ENCODE data around the gene TEX48.

Gene TEX48

DNA sequence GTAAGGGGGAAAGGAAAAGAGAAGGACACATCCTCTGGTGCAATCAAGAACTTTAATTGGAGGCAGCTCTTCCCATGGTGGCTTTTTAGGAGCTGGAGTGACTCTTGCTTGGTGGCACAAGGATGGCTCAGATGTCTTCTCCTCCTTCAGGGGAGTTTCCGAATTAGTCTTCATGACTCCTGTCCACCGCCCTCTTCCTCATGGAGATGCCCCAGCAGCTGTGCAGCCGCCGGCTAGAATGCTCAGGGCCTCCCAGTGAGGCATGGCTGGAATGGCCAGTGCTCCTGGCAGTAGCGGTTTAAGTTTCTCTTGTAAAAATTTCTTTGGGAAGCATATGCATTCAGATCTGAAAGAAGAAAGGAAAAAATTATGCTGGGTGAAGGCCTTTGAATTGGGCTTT is 15.6 kb downstream of the TEX48 start:
- Mint-ChIP-seq H3K27ac (no peak overlapping the region), H3K27me3 (no peaks in the 10 kb centered on the region), H3K36me3 (ENCODE audit: low read depth) (no peaks in the 10 kb centered on the region), H3K9me3 (no peaks in the 10 kb centered on the region), H3K4me3 (no peak overlapping the region), H3K4me1 (ENCODE audit: low read depth) (peaks cover 12% of the 10 kb centered on the region)

DNA sequence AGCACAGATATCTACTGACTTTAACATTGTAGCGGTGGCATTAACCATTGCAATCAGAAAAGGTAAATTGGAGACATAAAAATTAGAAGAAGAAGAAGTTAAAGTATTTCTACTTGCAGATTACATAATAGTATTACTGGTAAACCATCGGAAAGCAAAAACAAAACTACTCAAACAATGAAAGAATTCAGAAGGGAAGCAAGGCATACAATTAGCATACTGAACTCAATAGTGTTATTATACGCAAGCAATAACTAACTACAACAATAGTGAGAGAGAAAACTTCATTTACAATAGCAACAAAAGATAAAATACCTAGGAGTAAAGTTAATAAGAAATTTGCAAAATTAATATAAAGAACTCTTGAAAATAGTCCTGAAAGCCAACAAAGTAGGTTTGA is 17.8 kb downstream of the TEX48 start:
- H3K4me1 Mint-ChIP-seq (ENCODE audit: low read depth): peaks cover 12% of the 10 kb centered on the region
- no peak overlapping the region for H3K27ac Mint-ChIP-seq
- H3K4me3 Mint-ChIP-seq: no peak overlapping the region
- H3K9me3 Mint-ChIP-seq: no peaks in the 10 kb centered on the region
- no peaks in the 10 kb centered on the region for H3K36me3 Mint-ChIP-seq (ENCODE audit: low read depth)
- no peaks in the 10 kb centered on the region for H3K27me3 Mint-ChIP-seq

DNA sequence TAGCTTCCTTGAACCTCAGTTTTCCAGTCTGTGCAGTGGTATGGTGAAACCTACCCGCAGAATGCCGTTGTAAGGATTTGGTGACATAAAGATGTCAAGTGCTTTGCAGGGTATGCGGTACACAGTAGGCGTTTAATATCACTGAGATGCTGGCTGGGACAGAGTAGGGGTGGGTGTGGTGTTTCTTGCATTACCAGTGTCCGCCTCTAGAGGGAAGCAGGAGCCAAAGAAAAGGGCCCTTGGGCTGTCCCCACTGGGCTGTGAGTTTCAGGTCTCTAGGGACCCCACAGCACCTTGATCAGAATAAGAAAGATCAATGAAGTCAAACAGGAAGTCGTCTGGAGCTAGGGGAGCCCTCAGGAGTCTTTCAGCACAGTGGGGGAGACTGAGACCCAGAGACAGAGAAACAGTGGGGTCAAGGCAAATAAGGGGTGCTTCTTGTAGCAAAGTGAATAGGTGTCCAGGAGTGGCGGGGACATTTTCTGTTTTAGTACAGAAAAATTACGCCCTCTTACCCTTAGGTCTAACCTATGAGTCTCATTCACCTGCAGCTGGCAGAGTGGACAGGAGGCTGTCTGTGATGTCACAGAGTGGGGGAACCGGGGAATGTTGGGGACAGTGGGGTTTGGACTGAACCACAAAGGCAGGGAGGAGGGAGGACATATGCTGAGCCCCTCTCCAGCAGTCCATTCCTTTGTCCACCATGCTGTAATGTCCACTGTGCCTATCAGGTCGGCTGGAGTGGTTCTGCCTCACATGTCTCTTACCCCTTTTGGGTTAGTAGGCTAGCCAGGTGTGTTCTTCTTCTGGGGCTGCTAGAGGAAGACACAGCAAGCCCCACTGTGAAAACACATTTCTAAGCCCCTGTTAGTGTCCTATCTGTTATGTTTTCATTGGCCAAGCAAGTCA is 19.7 kb downstream of the TEX48 start:
- H3K4me1 Mint-ChIP-seq (ENCODE audit: low read depth): peaks cover 10% of the 10 kb centered on the region
- peak overlapping the region; percentile 28 for H3K27ac Mint-ChIP-seq
- H3K27me3 Mint-ChIP-seq: no peaks in the 10 kb centered on the region
- H3K4me3 Mint-ChIP-seq: no peak overlapping the region
- H3K9me3 Mint-ChIP-seq: no peaks in the 10 kb centered on the region
- no peaks in the 10 kb centered on the region for H3K36me3 Mint-ChIP-seq (ENCODE audit: low read depth)

DNA sequence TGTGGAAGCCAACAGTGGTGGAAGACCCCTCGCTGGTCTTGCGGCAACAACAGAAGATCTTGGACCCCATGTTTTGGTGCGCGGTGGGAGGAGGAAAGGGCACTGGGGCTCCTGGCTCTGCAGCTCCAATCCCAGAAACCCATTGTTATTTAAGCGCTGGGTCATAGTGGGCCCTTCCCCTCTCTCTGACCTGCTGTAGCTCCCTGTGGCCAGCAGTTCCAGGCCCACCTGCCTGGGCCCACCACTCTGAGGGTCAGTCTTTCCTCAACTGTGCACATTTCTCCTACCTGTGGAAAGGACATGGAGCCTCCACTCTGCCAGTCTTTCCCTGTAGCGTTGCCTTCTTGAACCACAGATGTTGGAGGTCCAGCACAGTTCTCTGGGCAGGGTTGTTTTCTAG is 24.3 kb downstream of the TEX48 start, which contains the start of gene TEX53:
Gene TEX53 (minus strand): TSS at position 101 of the 400 bp plus-strand sequence. CDS start 31 bp downstream, at position 70.
- Mint-ChIP-seq H3K4me3 (no peak within 1 kb of the TSS), H3K9me3 (no peaks in the 10 kb centered on the region), H3K4me1 (ENCODE audit: low read depth) (peaks cover 13% of the 10 kb centered on the region), H3K27ac (no peak within 1 kb of the TSS), H3K27me3 (no peaks in the 10 kb centered on the region), H3K36me3 (ENCODE audit: low read depth) (no peaks in the 10 kb centered on the region)

DNA sequence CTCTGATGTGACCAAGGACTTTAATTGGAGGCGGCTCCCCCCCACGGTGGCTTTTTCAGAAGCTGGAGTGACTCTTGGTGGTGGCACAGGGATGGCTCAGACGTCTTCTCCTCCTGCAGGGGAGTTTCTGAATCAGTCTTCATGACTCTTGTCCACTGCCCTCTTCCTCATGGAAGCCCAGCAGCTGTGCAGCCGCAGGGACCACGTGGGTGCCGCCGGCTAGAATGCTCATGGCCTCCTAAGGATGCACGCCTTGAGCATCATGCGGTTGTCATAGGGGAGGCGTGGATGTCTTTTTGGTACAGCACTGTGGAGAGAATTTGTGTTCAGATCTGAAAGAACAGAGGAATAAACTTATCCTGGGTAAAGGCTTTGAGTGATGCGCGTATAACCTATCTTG is 25.7 kb downstream of the TEX48 start:
- H3K27me3 Mint-ChIP-seq: no peaks in the 10 kb centered on the region
- H3K36me3 Mint-ChIP-seq (ENCODE audit: low read depth): peaks cover 9% of the 10 kb centered on the region
- H3K27ac Mint-ChIP-seq: no peak overlapping the region
- peaks cover 24% of the 10 kb centered on the region for H3K4me1 Mint-ChIP-seq (ENCODE audit: low read depth)
- H3K4me3 Mint-ChIP-seq: no peak overlapping the region
- no peaks in the 10 kb centered on the region for H3K9me3 Mint-ChIP-seq

DNA sequence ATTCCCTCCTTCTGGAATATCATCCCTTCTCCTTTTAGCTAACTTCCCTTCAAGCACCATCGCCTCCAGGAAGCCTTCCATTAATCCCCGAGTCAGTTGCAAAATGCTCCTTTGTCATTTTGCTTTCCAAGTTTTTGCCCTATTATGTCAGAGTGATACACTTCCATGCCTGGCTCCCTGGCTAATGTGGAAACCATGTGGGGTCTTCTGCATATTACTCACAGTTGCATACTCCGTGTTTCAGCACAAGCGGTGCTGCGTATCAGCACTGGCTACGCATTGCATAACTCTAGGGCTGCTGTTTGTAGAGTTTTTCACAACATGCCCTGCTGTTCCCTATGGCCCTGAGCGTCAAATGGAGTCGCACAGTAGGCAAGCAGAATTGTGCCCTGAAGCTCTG is 26.3 kb downstream of the TEX48 start:
- peaks cover 28% of the 10 kb centered on the region for H3K4me1 Mint-ChIP-seq (ENCODE audit: low read depth)
- no peak overlapping the region for H3K4me3 Mint-ChIP-seq
- H3K9me3 Mint-ChIP-seq: no peaks in the 10 kb centered on the region
- no peak overlapping the region for H3K27ac Mint-ChIP-seq
- peaks cover 11% of the 10 kb centered on the region for H3K36me3 Mint-ChIP-seq (ENCODE audit: low read depth)
- no peaks in the 10 kb centered on the region for H3K27me3 Mint-ChIP-seq

DNA sequence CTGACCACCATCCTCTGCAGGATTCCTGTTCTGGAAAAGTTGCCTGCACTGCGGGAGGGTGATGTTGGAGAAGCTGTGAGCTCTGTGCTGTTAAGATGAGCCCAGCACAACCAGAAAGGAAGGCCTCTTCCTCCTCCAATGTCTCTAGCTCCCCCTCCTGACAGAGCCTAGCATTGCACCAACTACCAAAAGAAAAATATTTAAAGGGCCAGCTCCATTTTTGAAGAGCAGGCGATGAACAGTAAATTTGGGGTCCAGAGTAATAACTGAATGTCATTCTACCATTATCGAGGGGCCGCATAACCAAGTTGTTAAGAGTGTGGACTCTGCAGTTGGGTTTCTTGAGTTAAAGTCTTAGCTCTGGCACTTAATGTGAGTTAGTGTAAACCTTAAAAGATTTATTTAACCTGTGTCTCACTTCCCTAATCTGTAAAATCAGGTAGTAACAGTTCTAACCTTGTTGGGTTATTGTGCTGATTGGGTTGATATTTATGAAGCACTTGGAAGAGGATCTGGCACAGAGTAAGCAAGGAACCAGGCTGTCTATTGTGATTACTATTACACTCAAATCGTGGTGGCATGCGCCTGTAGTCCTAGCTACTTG is 28.3 kb downstream of the TEX48 start:
- H3K27ac Mint-ChIP-seq: no peak overlapping the region
- H3K9me3 Mint-ChIP-seq: no peaks in the 10 kb centered on the region
- H3K36me3 Mint-ChIP-seq (ENCODE audit: low read depth): peaks cover 19% of the 10 kb centered on the region
- no peaks in the 10 kb centered on the region for H3K27me3 Mint-ChIP-seq
- H3K4me3 Mint-ChIP-seq: no peak overlapping the region
- H3K4me1 Mint-ChIP-seq (ENCODE audit: low read depth): peaks cover 35% of the 10 kb centered on the region

DNA sequence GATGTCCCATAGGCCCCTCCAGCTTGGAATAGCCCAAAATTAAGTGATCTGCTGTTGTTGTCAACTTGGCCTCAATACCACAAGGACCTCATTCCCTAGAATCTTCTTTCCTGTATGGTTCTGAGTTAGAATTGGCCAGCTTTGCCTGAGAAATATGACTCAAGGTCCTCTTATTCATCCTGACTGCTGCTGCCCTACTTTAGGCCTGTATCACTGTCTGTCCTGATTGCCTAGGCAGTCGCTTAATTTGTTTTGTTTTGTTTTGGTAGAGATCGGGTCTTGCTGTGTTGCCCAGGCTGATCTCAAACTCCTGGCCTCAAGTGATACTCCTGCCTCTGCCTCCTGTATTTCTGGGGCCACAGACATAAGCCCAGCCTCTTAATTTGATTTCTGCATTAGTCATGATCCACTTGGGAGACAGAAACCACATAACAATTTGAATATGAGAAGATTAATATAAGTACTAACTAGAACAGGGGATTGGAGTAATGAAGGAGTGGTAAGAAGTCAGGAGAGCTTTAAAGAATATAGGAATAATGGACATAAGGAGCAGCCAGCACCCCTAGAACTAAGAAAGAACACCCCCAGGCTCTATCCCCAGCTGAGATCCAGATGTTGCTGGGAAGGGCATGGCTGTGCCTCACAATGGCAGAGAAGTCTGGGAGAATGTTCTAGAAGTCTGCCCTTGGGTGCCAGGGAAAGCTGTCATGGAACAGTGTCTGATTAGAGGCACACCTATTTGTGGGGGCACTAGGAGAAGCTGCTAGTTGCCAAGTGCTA is 29.0 kb downstream of the TEX48 start:
- H3K4me1 Mint-ChIP-seq (ENCODE audit: low read depth): peaks cover 35% of the 10 kb centered on the region
- H3K27ac Mint-ChIP-seq: peak overlapping the region; percentile 23
- H3K4me3 Mint-ChIP-seq: no peak overlapping the region
- peaks cover 23% of the 10 kb centered on the region for H3K36me3 Mint-ChIP-seq (ENCODE audit: low read depth)
- no peaks in the 10 kb centered on the region for H3K9me3 Mint-ChIP-seq
- no peaks in the 10 kb centered on the region for H3K27me3 Mint-ChIP-seq

DNA sequence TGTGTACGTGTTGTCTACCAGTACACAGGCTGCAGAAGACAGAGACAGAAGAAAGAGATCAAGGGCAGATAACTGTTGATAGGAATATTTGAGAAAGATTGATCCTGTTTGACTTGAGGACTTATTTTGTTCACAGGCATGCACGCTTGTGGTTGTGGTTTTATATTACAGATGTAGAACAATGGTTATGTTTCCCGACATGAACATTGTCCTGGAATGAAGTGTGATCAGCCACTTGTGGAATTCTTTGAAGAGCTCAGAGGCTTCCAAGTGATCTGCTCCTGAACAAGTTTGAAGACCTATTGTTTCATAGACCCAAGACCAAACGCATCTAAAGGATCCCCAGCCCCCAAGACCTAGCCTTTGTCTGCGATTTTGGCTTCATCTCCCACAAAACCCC is 38.1 kb downstream of the TEX48 start:
- peak overlapping the region; percentile 61 for H3K27ac Mint-ChIP-seq
- H3K4me1 Mint-ChIP-seq (ENCODE audit: low read depth): peaks cover 5% of the 10 kb centered on the region
- H3K4me3 Mint-ChIP-seq: no peak overlapping the region
- peaks cover 74% of the 10 kb centered on the region for H3K36me3 Mint-ChIP-seq (ENCODE audit: low read depth)
- H3K9me3 Mint-ChIP-seq: no peaks in the 10 kb centered on the region
- no peaks in the 10 kb centered on the region for H3K27me3 Mint-ChIP-seq

DNA sequence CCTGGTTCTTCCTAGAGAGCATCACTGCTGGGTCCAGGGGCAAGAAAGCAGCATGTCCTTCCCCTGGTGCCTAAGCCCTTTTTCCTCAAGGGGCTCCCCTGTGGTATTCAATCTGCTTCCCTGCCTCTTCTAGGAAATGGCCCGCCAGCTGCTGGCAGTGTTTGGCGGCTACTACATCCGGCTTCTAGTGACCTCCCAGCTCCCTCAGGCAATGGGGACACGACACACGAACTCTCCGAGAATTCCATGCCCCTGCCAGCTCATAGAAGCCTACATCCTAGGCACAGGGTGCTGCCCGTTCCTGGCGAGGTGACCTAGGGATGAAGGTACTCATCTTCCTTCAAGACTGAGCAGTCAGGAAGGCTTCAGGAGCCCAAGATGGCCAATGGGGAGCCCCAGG is 39.0 kb downstream of the TEX48 start:
- Mint-ChIP-seq H3K36me3 (ENCODE audit: low read depth) (peaks cover 70% of the 10 kb centered on the region), H3K4me1 (ENCODE audit: low read depth) (peaks cover 5% of the 10 kb centered on the region), H3K9me3 (no peaks in the 10 kb centered on the region), H3K4me3 (no peak overlapping the region), H3K27ac (no peak overlapping the region), H3K27me3 (no peaks in the 10 kb centered on the region)

DNA sequence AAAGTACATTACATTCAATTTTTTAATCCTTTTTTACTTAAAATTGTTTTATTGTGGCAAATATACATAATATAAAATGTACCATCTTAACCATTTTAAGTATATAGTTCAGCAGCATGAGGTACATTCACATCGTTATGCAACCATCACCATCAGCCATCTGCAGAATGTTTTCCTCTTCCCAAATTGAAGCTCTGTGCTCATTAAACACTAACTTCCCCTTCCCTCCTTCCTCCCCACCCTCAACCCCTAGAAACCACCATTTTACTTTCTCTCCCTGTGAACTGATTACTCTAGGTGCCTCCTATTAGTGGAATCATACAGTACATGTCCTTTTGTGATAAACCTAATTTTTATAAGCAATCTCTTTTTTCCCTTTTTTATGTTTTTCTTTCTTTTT is 40.0 kb downstream of the TEX48 start:
- H3K4me1 Mint-ChIP-seq (ENCODE audit: low read depth): peaks cover 5% of the 10 kb centered on the region

DNA sequence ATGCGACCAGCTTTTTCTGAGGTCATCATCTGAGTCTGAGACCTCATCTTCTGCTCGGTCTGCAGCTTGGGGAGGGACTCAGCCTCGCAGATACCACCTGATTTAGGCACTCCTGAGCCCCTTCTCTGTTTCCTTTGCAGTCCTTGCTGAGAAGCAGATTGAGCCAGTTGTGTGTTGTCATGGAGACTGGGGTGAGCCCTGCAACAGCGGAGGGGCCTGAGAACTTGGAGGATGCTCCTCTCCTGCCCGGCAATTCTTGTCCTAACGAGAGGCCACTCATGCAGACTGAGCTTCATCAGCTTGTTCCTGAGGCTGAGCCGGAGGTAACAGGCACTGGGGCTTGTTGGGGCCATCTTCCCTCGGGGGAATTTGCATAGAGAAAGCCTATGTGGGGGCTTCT is 43.6 kb downstream of the TEX48 start:
- Mint-ChIP-seq H3K4me3 (no peak overlapping the region), H3K27me3 (no peaks in the 10 kb centered on the region), H3K4me1 (ENCODE audit: low read depth) (peaks cover 5% of the 10 kb centered on the region), H3K36me3 (ENCODE audit: low read depth) (peaks cover 59% of the 10 kb centered on the region), H3K9me3 (no peaks in the 10 kb centered on the region), H3K27ac (no peak overlapping the region)

More for the DNA sequence above, 40.0 kb downstream of the TEX48 start:
- Mint-ChIP-seq H3K27me3 (no peaks in the 10 kb centered on the region), H3K27ac (peak overlapping the region; percentile 60), H3K9me3 (no peaks in the 10 kb centered on the region), H3K36me3 (ENCODE audit: low read depth) (peaks cover 67% of the 10 kb centered on the region), H3K4me3 (no peak overlapping the region)

DNA sequence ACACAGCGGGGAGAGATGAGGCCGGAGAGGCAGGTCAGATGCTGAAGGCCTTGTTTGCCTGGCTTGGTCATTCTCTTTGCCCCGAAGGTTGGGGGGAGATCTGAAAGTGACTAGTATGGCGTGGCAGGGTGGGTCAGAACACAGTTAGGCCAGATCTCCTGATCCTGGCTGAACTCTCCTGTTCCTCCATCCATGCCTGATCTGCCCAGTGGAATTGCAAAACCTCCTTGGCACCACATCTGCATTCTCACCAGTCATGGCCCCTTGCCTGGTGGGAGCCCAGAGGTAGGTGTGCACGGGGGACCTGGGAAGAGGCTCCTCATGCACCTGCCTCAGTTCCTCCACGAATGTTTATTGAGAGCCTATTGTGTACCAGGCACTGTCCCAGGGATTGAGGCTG is 47.6 kb downstream of the TEX48 start:
- Mint-ChIP-seq H3K36me3 (ENCODE audit: low read depth) (peaks cover 59% of the 10 kb centered on the region), H3K4me3 (no peak overlapping the region), H3K9me3 (no peaks in the 10 kb centered on the region), H3K27ac (no peak overlapping the region), H3K27me3 (no peaks in the 10 kb centered on the region), H3K4me1 (ENCODE audit: low read depth) (no peaks in the 10 kb centered on the region)

DNA sequence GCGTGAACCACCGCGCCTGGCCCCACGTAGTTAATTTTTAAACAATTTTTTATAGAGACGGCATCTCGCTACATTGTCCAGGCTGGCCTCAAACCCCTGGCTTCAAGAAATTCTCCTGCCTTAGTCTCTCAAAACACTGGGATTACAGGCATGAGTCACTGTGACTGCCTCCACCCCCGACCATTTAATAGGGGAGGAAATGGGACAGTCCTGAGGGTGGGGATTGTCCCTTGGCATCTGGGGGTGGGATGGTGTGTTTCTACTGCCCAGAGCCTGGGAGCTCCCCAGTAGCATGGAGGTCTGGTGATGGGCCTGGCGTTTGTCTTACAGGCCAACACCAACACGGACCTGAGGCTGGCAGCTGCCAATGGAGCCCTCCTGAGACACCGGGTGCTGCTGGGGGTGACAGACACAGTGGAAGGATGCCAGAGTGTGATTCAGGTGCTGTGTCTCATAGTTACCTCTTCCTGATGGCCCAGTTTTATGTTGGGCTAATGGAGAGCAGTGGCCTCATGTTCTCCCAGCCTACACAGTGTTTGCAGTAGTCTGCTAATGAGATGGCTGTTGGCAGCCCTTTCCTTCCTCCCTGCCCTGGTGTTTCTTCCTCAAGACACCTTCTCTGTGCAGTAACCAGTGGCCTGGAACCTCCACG is 48.4 kb downstream of the TEX48 start:
- H3K4me3 Mint-ChIP-seq: no peak overlapping the region
- no peaks in the 10 kb centered on the region for H3K9me3 Mint-ChIP-seq
- no peaks in the 10 kb centered on the region for H3K4me1 Mint-ChIP-seq (ENCODE audit: low read depth)
- peaks cover 59% of the 10 kb centered on the region for H3K36me3 Mint-ChIP-seq (ENCODE audit: low read depth)
- no peak overlapping the region for H3K27ac Mint-ChIP-seq
- no peaks in the 10 kb centered on the region for H3K27me3 Mint-ChIP-seq
